ENCODE results near the gene GNRHR.

- TF ChIP-seq YY1 (IDR thresholded peaks at IDR 0.05; ENCODE audit: low read depth) (no peak), NFIC (IDR thresholded peaks at IDR 0.05) (no peak), TCF12 (IDR thresholded peaks at IDR 0.05; ENCODE audit: low read depth) (no peak), EP300 (IDR thresholded peaks at IDR 0.05; ENCODE audit: borderline replicate concordance) (no peak), RAD21 (IDR thresholded peaks at IDR 0.05; ENCODE audit: low read depth) (no peak), FOXM1 (IDR thresholded peaks at IDR 0.05; ENCODE audit: borderline replicate concordance, low read depth) (no peak)
Measured at GRCh38 chr4:67719953-67720617, 34.1 kb downstream of the GNRHR start.

Measured in Ishikawa (cell line).